NOMO-1 treated with dmso at 0.1 percent for 144 hours (cell line): ENCODE results near the gene RAD51B.
"Not testable (repeated sequence)": the region's sequence is repeated elsewhere in the genome, so short reads cannot be mapped to it uniquely, and the experiment has no call there.

Experiments used
- DNase-seq: peaks from one replicate; lab custom pipeline; 2025; ENCODE audit not compliant: unreplicated experiment; lab: John Stamatoyannopoulos, UW

Gene RAD51B

DNA sequence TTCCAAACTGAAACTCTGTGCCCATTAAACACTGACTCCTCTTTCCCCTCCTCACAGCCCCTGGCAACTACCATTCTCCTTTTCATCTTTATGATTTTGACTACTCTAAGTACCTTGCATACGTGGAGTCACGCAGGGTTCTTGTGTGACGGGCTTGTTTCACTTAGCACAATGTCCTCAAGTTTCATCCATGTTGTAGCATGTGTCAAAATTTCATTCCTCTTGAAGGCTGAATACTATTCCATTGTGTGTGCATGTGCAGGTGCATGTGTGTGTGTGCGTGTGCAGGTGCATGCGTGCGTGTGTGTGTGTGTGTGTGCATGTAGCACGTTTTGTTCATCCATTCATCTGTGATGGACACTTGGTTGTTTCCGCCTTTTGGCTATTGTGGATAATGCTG lies 867.1 kb downstream of the RAD51B start:
- DNase-seq: no peak

DNA sequence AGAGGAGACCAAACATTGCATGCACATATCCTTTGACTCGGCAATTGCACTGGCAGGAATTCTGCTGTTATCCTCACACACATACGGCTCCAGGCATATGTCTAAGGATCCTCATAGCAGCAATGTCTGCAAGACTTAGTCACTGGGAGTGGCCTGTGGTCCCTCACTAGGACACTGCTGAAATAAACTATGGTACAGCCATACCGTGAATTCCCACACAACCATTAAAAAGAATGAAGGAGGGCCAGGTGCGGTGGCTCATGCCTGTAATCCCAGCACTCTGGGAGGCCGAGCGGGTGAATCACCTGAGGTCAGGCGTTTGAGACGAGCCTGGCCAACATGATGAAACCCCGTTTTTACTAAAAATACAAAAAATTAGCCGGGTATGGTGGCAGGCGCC lies 868.2 kb downstream of the RAD51B start:
- DNase-seq: no peak

DNA sequence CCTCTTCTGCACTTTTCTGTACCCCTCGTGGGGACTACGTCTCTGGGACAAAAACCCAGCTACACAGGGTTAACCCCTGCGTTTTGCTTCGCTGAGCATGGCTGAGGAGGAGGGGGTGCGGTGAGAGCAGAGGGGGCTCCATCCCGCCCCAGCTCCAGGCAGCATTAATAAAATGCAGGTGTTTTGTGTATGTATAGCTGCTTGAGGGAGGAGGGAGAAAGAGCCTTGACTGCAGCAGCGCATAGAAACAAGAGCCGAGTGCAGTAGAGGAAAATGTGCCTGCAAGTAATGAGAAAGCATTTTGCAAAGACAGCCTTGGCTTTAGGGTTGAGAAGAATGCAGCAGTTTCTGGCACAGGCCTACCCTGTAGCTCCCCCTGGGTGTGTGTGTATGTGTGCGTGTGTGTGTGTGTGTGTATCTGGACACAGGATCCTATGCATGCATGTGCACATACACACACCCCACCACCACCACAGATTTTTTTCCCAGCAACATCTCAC lies 869.3 kb downstream of the RAD51B start:
- no peak for DNase-seq

- DNase-seq: no peak
These were observed 869.9 kb downstream of the RAD51B start for GRCh38 chr14:68689511-68689910.

- DNase-seq: no peak
These were observed 870.7 kb downstream of the RAD51B start for GRCh38 chr14:68690089-68690958.

DNA sequence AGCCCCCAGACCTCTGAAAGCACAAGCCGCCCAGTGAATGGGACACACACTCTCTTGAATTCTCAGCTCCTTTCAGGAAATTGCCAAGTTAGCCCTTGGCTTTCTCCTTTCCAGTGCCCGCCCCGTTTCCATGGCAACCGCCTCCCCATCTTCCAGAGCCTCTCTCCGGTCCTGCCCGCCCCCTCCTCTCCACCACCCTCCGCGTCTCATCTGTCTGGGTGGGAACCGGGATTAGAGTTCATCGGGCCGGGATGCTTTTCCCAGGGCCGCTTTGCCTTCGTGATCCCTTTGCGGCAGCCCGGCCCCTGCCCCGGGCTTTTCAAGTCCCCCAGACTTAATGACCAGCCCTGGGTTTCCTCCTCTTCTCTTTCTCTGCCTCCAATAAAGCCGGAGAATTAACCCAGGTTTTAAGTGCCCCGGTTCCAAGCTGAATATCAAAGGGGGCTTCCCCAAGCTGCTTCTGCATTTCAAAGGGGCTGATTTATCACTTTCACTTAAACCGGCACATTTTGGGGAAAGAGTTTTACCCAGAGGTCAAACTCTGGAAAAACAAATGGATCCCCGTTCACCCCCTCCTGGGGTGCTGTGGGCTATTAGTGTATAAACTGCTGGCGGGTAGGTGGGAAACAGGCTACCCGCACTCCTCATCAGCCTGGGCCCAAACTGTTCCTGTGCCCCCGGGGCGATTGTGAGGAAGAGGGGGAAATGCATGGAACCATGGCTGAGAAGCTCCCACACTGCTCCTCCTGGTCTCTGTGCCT lies 871.6 kb downstream of the RAD51B start:
- DNase-seq: no peak

GRCh38 chr14:68691792-68692118 lies 872.2 kb downstream of the RAD51B start:
- no peak for DNase-seq

- no peak for DNase-seq
These were observed 872.6 kb downstream of the RAD51B start for GRCh38 chr14:68692216-68692615.

- peak; percentile 20 for DNase-seq
These were observed 873.6 kb downstream of the RAD51B start for GRCh38 chr14:68692916-68693771.

DNA sequence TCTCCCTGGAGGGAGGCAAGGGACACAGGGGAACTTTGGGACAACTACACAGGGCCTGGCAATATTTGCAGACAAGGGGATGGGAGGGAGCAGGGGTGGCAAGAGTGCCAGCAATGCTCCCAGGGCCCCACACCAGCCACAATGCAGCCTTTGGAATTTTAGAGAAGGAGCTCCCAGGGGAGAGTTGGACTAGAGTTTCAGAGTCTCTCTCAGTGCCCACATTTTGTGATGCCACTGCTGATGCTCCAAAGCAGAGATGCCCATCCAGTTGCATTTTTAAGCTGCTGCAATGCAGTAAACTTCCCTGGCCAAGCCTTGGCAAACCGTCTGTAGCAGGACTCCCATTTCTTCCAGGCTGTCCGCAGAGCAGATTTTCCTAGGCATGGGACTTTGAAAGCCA lies 874.3 kb downstream of the RAD51B start:
- no peak for DNase-seq

DNA sequence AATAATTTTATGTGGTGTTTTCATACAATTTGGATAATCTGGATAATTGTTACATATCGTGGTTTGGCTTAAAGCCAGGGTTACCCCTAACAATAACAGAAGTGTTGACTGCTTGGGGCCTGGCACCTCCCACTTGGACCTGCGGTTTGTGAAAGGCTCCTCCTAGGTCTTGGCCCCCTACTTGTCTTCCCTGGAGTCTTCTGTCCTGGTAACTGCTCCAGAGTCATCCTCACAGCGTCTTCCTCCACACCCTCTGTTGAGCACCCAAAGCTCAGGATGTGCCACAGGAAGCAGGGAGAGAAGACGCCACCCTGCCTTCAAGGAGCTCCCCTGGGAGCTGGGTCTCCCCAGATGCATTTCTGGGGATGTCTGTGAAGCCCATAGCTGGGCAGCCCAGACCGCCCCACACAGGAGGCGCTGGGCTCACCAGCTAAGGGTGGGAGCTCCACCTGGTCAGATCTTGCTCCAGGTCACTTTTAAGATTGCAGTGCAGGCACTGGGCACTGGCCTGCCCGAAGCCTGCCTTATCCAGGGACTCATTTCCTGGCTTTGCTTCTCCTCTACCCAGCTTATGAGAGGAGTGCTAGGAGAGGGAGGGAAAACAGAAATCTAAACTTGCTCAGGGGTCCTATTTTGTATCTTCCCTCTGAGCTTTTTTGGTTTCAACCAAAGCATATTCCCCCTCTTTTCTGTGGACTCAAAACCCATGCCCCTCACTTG lies 875.1 kb downstream of the RAD51B start:
- no peak for DNase-seq

- no peak for DNase-seq
These were observed 875.8 kb downstream of the RAD51B start for GRCh38 chr14:68695326-68695768.

GRCh38 chr14:68695856-68696255 lies 876.3 kb downstream of the RAD51B start:
- no peak for DNase-seq

DNA sequence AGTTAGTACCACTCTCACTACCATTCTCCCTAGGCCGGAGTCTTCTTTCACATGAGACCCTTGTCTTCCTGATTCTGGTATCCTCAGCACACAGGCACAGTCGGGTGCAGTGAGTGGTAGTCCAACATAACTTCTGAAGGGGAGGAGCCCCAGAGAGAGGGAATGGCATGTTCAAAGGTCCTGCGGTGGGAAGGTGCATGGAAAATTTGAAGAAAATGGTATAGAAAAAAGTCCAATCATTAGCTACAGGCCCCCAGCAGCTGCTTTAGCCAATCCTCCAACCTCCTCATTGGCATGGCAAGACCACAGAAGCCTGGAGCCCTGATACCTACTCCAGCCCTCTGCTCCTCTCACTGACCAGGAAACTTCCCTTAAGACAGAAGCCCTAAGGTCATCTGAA lies 876.7 kb downstream of the RAD51B start:
- DNase-seq: no peak

DNA sequence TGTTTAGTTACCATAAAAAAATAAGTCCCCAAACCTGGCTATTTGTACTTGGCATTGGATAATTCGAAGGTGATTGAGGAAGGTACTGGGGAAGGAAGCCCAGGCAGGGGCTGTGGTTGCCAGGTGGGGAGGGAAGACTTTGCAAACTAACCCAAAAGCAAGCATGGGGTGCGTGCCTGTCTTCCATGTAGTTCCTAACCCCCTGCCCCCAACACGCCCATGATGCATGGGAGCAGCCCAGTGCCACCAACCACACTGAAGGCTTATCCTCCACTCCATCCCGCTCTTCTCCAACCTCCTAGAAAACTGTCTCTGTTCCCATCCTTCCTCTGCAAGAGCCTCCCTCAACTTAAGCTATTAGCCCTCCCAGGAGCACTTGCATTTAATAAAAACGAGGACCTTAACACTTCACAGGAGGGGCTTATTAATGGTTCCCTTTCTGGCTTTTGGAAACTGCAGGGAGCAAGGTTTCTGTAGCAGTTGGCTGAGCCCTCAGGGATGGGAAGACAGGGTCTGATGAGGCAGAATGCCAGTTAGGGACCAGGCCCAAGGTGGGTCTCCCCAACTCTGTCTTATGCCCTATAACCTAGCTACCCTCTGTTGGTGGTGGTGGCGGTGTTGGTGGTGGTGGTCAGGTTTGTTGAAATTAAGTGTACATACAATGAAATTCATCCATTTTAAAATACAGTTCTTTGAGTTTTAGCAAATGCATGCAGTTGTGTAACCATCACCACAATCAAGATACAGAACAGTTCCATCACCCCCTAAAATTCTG lies 877.3 kb downstream of the RAD51B start:
- no peak for DNase-seq

DNA sequence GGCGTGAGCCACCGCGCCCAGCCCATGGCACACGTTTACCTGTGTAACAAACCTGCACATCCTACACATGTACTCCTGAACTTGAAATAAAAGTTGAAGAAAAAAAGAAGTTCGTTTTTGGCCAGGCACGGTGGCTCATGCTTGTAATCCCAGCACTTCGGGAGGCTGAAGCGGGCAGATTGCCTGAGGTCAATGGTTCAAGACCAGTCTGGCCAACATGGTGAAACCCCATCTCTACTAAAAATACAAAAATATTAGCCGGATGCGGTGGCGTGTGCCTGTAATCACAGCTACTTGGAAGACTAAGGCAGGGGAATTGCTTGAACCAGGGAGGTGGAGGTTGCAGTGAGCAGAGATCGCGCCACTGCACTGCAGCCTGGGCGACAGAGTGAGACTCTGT lies 879.2 kb downstream of the RAD51B start:
- not testable (repeated sequence) for DNase-seq

GRCh38 chr14:68701001-68701741 lies 881.6 kb downstream of the RAD51B start:
- no peak for DNase-seq

DNA sequence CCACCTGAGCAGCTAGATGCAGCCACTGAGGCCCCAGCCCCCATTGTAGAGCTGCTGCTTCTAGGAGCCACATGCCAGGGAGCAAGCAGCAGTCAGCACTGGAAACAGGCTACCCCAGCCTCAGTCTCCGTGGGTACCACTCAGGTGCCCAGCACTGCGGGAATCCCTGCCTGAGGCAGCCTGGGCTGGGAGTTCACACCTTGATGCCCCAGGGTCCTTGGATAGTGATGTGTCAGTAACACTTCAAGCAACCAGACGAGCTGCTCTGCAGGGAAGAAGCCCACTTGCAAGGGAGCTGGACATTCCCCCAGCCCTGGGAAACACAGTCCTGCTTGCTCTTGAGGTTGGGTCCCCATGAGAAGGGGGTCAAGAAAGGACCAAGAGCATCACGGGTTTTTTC lies 882.6 kb downstream of the RAD51B start:
- no peak for DNase-seq

- no peak for DNase-seq
These were observed 883.0 kb downstream of the RAD51B start for GRCh38 chr14:68702578-68702977.
